HG02884 (cell line): Measurements from ENCODE around the gene CMC2.

ENCODE experiments used
- ATAC-seq: cut with Tn5 transposase; IDR thresholded peaks from one replicate; pipeline ENCODE4 v1.9.1; 2021; ENCODE audit warnings: mild to moderate bottlenecking, moderate library complexity; ENCODE audit not compliant: unreplicated experiment

Gene CMC2

DNA sequence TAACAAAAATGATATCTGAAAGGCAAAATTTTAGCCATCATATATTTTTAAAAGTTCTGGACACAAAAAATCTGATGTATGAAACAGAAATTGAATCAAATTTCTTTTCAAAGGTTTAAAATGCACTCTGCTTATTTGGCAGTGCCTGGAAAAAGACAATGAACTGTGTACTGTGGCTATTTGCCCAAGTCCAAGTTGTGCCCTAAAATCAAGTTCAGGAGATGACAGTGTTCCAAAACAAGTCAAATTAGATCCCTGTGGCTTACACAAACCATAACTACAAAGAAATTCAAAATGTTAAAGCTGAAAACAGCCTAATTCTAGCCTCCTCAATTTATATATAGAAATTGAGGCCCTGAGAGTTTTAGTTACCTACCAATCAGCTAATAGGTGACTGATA is 25.6 kb downstream of the CMC2 start:
- no peak for ATAC-seq

DNA sequence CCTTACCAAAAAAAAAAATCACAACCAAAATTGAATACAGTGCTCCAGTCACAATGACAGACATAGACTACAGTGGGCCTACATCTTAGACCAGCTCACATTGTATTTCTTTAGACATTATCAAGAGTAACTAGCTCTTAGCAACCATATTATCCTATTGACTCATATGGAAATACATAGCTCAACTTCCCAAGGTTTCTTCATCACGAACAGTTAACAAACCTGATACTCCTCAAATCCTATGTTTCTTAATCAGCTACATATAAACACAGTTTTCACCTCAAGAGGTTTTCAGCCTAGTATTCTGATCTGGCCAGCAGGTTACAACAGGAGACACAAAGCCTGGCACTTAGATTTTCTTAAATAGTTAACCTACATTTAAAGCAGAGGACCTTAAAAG is 29.7 kb downstream of the CMC2 start:
- ATAC-seq = no peak

DNA sequence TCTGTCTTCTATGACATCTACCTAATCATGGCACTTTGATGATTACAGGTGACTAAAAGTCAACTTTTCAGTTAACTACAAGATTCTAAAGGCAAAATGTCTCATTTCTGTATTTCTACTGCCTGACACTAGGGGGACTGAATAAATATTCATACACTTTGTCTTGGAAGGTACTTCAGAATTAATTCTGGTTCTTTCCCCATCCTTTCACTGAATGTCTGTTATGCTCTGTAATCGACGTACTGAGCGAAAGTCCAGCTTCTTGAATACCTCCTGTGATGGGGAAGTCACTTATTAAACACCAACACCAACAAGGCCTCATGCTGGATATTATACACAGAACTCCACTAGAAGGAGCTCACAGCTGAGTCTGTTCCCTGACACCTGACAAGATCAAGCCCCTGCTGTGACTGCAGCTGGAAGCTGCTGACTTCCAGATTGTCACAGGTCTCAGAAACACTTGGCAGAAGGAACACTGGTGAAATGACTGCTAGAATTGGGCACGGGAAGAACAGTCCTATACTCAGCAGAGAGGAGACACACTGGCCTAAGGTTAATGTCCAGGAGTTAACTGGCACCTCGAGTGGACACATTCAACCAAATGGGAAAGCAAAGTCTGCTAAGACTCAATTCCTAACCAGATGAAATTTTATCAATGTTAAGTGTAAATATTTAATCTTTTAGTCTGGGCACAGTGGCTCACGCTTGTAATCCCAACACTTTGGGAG is 31.9 kb downstream of the CMC2 start:
- no peak for ATAC-seq

DNA sequence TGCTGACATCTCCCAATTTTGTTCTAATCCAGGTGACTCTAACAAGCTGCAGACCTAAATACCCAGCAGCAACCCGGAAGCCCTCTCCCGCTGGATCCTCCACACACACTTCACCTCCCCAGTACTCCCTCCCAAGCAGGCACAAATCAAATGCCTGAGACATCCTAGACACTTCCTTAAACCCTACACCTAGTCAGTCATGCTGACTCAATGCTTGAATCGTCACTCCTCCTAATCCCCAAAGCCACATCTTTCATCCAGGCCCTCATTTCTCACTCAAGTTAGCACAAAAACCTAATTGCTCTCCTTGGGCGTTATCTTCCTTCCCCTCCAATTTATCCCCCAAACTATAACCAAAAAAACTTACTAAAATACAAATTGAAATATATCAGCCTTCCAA is 32.7 kb downstream of the CMC2 start:
- ATAC-seq = no peak

DNA sequence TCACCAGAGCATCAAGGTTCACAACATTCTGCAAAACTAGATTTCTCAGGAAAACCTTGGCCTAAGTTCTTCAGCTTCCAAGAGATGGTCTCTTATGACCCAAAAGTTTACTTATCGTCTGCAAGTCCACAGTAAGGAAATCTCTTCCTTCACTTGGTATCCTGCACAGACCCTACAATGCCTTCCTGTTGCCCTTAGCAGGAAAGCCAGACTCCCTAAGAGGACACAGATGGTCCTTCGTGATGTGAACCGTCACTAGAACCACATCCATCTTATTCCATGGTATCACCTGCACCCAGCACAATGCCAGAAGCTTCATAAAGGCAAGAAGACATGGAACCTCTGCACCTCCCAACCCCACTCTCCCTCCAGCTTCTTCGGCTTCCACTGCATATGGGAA is 34.1 kb downstream of the CMC2 start:
- no peak for ATAC-seq

DNA sequence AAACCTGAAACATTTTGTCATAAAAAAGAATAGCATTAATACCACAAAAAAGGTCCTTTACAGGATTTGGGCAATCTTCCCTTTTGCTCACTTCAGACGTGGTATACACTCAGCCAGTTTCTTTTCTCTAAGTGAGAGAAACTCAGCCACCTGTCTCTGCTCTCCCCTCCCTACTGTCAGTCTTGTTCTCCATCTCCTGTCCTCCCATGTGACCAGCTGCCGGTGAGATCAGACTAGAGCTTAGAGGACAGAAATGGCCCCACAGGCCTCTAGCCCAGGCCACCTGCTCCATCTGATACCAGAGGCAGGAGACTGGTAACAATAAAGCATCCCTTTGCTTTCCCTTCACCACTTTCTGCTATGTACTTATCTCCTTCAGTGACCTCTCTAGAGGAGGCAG is 34.9 kb downstream of the CMC2 start:
- ATAC-seq = no peak

DNA sequence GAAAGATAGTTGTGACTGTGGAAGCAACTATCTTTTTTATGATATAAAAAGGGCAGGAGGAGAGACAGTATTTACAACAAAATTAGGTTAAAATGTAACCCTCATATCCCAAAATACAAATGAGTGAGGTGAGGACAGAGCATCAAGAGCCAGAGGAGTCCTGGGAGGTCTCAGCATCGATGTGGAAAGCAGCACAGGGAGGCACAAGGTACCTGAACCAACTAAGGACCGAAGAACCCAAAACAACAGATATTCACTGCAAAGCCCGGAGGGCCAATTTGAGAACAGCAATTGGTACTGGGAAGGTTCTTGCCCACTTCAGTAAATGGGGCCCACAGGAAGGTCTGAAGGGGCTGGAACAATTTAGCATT is 37.6 kb downstream of the CMC2 start:
- no peak for ATAC-seq

DNA sequence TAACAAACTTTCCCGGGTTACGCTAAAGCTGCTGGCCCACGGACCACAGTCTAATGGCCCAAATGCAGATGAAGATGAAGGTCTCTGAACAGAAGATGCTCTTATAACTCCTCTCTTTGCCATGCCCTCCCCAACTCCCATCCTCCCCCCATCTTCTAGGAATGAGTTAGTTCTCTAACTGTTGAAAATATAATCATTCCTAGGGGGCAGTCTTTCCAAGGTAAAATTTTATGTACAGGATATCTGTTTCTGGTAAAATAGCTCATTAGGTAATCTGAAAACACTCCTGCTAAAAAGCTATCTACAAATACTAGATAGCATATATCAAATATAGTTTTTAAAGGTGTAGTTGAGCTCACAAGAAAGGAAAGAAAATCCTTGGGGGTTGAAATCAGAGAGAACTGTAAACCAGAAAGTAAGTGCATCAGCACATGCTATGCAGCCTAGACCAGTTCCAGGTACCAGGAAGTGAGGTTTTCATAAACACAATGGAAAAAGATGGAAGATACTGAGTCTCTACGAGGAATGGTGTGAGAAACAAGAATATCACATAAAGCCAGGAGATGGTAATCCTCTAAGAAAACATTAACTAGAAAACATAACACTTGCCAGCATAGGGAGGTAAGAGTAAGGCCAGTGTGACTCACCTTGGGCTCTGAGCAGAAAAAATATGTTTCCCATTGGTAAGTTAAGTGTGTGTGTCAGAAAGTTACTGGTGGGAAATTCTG is 38.1 kb downstream of the CMC2 start:
- ATAC-seq = no peak

DNA sequence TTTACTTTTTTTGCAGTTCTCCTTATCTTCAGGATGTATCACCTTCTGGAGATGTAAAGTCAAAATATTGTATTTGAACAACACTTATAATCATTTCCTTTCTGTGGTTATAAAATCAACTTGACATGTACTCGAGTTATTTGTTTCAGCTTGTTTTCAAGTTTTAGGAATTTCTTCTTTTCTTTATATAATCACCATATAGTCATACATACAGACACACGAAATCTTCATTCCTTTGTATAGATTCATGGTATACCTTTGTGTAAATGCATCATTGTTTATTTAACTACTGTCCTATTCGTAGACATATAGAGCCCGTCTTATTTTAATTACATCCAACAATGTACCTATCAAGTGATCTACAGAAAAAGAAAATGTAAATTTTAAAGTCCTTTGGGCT is 40.1 kb downstream of the CMC2 start:
- no peak for ATAC-seq

DNA sequence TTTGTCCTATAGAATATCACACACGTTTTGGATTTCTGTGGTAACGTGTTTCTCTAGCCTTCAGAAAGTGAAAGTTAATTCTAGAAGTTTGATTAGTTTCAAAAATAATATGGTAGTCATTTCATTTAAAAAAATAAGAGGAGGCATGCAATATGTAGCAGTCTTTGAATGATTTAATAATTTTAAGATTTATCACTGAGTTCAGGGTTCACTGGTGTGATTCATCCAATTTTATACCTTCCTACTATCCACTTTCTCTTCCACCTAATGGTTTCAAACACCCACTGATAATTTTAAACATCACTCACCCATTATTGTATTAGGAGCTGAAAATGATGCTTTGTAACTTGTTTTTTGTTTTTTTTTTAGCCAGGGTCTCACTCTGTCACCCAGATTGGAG is 42.3 kb downstream of the CMC2 start:
- ATAC-seq = no peak

DNA sequence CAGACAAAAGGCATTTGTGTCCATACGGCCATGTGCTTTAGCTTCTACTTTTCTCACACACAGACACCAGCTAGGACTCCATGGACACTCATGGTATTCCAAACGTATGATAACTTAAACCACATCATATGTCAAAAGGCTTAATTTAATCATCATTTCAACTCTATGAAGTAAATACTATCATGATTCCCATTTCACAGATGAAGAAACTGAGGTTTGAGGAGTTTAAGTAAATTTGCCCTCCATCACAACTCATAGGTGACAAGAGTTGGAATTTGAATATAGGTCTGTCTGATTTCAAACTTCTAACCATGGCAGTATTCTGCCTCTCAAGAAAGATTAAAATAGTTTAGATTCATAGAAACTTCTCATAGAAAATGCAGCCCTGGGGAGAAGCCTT is 43.8 kb downstream of the CMC2 start:
- ATAC-seq = no peak

DNA sequence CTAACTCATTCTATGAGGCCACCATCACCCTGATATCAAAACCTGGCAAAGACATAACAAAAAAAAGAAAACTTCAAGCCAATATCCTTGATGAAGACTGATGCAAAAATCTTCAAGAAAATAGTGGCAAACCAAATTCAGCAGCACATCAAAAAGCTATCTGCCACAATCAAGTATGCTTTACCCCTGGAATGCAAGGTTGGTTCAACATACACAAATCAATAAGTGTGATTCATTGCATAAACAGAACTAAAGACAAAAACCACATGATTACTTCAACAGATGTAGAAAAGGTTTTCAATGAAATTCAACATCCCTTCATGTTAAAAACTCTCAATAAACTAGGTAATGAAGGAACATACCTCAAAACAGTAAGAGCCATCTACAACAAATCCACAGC is 48.4 kb downstream of the CMC2 start:
- no peak for ATAC-seq

DNA sequence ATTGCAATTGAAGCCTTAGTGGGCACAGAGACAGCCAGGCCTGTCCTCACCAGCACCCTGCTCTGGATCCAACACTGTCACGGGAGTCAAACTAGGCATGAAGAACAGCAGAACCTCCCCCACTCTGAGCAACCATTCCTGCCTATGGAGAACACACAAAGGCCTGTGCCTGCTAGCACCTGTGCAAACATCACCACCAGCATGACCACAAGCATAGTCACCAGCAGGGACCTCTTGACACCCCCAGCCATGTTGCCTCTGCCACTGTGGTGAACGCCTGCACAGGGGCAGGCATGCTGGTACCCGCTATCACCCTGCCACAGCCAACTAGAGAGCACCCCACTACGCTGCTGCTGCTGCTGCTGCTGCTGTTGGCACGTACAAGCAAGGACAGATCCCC is 51.7 kb downstream of the CMC2 start:
- ATAC-seq = no peak

DNA sequence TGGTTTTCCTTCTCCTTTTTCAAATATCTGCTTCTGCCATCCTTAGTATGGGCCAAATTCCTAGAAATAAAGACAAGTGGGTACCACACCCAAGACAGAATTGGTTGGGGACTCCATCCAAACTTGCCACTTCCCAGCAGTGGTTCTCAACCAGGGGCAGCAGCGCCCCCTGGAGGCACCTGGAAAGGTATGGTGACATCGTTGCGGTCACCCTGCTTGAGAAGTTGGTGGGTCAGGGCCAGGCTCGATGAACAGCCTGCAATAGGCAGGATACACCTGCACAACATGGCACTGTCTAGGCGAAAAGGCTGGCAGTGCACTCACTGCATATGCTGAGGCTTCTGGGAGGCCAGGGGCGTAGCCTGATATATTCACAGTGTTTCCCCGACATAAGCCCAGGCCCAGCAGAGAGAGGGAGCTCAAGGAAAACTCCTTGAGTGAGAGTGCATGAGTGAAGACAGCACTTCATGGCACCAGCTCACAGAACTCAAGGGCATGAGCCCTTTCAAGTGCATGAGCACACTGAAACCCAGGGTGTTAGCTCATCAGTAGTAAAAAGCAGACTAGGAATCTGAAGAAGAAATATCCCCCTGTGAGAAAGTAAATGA is 57.7 kb downstream of the CMC2 start:
- ATAC-seq = peak; percentile 63

DNA sequence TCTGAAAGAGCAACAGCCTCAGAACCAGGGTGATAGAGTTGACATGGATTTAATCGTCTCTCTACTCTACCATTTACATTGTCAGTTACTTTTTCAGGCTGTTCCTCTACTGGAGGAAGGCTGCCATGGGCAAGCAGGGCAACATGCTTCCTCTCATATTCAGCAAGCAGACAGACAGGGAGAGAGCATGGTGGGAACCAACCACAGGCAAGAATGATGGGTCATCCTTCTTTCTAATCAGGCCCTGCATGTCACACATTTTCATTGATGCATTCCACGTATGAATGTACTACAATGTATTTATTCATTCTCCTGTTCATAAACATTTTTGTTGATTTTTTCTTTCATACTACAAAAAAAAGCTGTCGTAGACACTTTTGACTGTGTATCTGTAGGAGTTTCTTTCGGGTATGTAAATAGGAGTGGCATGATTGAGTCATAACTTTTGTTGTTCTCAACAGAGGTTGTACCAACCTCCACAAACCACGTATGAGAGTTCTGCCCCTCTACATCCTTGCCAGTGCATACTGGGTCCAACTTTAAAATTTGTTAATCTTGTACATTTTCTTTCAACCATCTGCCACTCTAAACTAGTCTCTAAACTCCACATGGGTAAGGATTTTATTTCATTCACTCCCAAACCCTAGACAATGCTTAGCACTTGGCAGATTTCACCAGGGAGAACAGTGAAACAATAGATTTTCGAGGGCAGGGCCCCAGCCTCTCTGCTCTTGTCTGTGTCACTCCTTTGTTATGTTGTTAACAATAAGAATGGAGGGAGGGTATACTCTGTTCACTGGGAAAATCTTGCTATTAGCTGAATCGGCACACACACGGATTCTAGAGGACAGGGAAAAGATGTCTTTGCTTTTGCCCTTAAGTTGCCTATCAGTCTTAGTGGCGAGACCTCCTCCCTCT is 58.7 kb downstream of the CMC2 start:
- ATAC-seq = no peak

DNA sequence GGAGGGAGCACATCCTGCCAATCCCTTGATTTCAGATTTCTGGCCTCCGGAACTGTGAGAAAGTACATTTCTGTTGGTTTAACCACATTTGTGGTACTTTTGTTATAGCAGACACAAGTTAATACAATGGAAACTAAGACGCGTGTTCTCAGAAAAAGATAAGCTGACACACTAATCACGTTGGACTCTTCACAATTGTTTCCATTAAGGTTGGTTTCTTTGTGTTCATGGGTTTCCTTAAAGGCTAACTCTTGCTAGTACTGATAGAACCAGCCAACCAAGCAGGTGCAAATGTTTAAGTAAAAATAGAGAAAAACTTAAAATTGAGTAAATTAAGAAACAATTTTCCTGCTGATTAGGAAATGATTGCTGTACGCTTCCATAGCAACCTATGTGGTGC is 59.4 kb downstream of the CMC2 start:
- ATAC-seq = no peak

DNA sequence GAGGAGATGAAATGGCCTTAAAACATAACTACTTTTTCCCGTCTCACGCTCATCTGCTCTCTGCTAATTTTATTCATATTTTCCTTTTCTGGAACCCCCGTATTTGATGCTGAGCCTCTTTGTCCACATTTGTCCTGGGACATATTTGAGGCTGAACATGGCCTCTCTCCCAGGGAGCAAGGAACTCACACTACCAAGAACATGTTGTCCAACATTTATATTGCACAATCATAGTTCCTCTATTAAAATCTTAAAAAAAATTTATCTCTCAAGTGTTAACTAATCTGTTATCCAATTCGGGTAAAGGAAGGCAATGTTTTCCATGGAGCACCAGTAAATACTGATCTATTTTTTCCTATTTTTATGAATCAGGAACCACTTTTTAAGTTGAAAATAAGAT is 60.2 kb downstream of the CMC2 start:
- no peak for ATAC-seq

DNA sequence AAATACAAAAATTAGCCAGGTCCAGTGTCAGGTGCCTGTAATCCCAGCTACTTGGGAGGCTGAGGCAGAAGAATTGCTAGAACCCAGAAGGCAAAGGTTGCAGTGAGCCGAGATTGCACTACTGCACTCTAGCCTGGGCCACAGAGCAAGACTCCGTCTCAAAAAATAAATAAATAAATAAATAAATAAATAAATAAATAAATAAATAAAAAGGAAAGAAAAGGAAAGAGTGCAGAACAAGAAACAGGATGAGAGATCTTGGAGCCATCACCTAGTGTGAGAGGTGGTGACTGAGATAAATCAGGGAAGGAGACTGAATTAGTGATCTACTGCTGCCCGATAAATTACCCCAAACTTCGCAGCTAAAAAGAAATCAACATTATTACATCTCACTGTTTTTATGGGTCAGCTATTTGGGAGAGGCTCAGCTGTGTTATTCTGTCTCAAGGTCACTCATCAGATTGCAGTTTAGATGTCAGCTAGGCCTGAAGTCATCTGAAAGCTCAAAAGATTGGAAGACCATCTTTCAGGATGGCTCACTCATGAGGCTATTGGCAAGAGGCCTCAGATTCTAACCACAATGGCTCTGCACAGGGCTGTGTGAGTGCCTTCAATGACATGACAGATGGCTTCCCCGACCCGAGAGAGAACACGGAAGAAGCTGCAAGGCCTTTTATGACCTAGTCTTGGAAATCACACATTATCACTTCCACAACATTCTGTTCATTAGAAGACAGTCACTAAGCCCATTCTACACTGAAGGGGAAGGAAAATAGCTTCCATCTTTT is 66.4 kb downstream of the CMC2 start:
- no peak for ATAC-seq

DNA sequence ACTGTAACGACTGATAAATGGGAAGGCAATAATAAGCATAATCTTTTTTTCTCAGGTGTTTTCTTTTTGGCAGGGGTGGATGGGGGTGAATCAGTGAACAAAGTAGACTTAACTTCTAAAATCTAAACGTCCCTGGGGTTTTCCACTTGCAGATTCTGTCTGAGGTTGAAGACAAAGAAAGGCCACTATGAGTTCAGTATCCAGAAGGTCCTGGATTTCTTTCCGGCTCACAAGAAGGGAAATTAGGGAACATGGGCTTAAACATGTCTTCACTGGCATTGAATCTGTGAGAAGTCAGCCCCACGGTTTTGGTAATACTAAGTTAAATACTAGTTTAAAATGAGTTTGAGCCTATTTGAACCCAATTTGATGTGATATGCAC is 67.8 kb downstream of the CMC2 start:
- no peak for ATAC-seq

DNA sequence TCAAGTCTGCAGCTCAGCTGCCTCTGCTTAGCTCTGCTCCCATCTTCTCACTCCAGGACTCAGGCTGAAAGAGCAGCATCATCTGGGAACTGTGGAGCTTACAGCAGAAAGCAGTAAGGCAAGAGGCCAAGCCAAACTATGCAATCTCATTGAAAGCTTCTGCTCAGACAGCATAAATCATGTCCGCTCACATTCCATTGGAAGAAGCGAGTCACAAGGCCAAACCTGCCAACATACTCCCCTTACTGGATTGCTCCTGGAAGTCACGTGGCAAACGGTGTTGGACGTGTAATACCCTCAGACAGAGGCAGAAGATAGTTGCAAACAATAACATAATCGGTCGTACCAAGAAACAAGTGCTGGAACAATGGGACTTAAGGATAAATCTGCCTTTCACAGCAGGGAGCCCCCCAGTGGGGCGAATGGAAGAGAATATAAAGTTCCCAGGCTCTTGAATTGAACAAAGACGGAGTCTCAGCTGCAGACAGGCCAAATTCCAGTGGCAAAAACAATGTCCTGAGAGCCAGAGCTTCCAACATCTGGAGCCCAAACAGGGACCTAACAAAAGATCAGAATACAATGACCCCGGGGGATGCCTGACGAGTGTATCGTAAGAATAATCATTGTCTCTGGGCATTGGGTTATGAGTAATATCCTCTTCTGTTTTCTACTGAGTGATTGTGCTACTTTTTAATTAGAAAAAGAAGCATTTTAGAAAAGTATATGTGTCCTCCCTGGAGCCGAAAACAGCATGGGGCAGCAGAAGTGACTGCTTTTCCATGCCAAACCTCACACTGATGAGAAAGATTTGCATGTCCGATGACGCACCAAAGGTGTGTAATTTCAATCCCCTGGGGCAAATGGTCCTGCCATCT is 68.4 kb downstream of the CMC2 start:
- ATAC-seq = no peak
